T-helper 2 cell treated with Interferon-gamma antibody and Interleukin-4, amounts not matched to agents 100 ng/mL and 5 ng/mL, for 36 hours (primary cell): ENCODE data around the gene STT3B. TPM values are rescaled to one million over a fixed set of nuclear protein-coding genes. Genes with fewer than 3 reads are reported as not detected.
"Not testable (repeated sequence)": the region's sequence is repeated elsewhere in the genome, so short reads cannot be mapped to it uniquely, and the experiment has no call there.

ENCODE experiments used
- intact Hi-C: fragments of 100-400 bp; cut with micrococcal nuclease; formaldehyde crosslinking; loops from one replicate; pipeline ENCODE4 v1.15.1; 2023
- total RNA-seq: library from RNA; stranded (reverse); gene quantifications from 2 replicates; pipeline ENCODE4 v1.2.3, GENCODE V29; 2022

STT3B gene
- total RNA-seq, 1 donor from 2014 or later: 133 TPM

GRCh38 chr3:31589228-31589627 is 56.5 kb downstream of the STT3B start:
- intact Hi-C loops: loop anchor here (5.0 kb wide), 1 partner anchor 37 kb away; no protein-coding TSS in a partner anchor

- intact Hi-C loops: no loop called here
Observed at GRCh38 chr3:31590650-31591049, 57.9 kb downstream of the STT3B start.

DNA sequence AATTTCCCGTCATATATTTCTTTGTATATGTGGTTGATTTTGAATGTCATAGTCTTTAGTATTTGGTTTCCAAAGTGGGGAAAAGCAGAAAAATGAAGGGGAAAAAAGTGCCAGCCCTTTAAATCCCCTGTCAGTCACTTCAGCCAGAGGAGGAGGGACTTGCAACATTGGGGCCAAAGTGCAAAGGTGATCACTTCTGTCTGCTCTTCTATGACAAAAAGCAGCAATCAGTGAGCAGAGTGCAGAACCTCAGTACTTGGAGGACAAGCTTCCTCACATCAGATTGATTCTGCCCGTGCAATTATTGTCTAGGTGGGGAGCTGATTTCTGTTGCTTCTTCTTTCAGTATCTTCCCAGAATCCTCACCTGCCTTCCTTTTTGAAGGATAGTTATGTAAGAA is 60.0 kb downstream of the STT3B start:
- intact Hi-C loops: no loop called here

DNA sequence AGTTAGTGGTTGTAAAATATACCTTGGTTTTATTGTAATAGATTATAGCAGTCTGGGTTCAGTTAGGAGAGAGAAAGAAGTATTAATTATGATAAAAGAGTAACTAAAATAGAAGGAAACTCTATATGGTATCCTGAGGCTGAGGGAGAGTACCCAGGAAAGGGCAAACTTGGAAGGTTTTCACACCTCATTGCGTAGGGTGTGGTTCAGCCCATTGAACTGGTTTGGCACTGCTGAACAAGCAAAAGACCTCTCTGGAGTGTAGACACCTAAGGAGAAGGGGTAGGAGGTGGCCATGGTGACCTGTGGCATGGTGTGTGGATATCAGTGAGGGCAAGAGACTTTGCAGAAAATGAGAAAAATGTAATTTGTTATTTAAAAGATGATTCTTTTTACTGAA is 63.5 kb downstream of the STT3B start:
- intact Hi-C loops: no loop called here

- intact Hi-C loops: no loop called here
Observed at GRCh38 chr3:31600431-31600830, 67.7 kb downstream of the STT3B start.

DNA sequence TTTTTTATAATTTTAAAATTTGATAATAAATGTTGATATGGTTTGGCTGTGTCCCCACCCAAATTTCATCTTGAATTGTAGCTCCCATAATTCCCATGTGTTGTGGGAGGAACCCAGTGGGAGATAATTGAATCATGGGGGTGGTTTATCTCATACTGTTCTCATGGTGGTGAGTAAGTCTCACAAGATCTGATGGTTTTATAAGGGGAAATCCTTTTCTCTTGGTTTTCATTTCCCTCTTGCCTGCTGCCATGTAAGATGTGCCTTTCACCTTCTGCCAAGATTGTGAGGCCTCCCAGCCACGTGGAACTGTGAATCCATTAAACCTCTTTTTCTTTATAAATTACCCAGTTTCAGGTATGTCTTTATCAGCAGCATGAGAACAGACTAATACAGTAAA is 72.6 kb downstream of the STT3B start:
- intact Hi-C loops: not testable (repeated sequence)

- intact Hi-C loops: no loop called here
Observed at GRCh38 chr3:31606453-31606852, 73.7 kb downstream of the STT3B start.

GRCh38 chr3:31610700-31611275 is 78.1 kb downstream of the STT3B start:
- intact Hi-C loops: loop anchor here (5.0 kb wide), 1 partner anchor 157 kb away; no protein-coding TSS in a partner anchor

- intact Hi-C loops: loop anchor here (5.0 kb wide), 1 partner anchor 154 kb away; no protein-coding TSS in a partner anchor
Observed at GRCh38 chr3:31613177-31613576, 80.5 kb downstream of the STT3B start.

- intact Hi-C loops: loop anchor here (5.0 kb wide), 1 partner anchor 154 kb away; no protein-coding TSS in a partner anchor
Observed at GRCh38 chr3:31613654-31614053, 80.9 kb downstream of the STT3B start.

- intact Hi-C loops: loop anchor here (5.0 kb wide), 1 partner anchor 153 kb away; no protein-coding TSS in a partner anchor
Observed at GRCh38 chr3:31614162-31614921, 81.6 kb downstream of the STT3B start.

DNA sequence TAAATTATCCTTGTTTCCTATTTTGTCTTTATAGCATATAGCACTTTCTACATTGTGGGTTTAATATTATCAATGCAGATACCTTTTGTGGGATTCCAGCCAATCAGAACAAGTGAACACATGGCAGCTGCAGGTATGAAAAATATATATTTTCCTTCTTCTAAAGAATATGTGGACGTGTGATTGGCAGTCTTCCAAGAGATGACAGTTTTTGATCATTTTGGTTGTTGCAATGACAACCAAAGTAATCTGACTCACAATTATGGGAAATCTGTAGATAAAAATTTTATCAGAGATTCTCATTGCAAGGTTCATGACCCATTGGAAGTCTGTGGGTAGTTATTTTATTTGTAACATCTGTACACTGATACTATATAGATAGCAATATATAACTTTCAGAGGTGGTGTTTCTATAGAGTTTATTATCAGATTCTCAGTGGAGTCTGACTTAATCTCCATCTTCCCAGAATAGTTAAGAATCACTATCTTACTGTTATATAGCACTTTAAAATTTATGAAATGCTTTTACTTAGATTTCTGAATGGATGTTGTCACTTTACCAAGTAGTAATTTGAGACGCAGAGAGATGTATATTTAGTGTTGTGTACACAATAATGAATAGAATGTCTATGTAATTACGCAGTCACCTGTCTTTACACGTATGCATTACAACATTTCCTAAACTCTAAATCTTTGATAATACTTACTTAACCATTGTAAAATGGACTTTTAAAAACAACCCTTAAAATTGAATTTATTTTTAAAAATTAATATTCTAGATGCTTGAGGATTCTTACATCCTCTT is 82.5 kb downstream of the STT3B start:
- intact Hi-C loops: no loop called here

DNA sequence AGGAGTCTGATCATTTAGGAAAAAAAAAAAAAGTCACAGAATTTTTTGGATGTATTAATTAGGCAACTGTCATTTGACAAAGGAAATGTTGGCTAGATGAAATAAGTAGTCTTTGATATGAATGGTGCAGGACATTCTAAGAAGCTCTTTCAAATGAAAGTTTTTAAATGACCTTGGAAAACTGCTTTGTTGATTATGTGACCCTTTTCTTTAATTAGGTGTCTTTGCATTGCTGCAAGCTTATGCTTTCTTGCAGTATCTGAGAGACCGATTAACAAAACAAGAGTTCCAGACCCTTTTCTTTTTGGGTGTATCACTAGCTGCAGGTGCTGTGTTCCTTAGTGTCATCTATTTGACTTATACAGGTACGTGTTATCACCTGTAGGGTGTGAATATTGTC is 84.0 kb downstream of the STT3B start:
- intact Hi-C loops: no loop called here

GRCh38 chr3:31620656-31621055 is 87.9 kb downstream of the STT3B start:
- intact Hi-C loops: loop anchor here (5.0 kb wide), 1 partner anchor 88 kb away; the partner anchor contains the start of gene STT3B

- intact Hi-C loops: loop anchor here (5.0 kb wide), 1 partner anchor 89 kb away; the partner anchor contains the start of gene STT3B
Observed at GRCh38 chr3:31621314-31621713, 88.6 kb downstream of the STT3B start.

GRCh38 chr3:31622636-31623288 is 90.0 kb downstream of the STT3B start:
- intact Hi-C loops: loop anchor here (5.0 kb wide), 1 partner anchor 90 kb away; the partner anchor contains the start of gene STT3B

DNA sequence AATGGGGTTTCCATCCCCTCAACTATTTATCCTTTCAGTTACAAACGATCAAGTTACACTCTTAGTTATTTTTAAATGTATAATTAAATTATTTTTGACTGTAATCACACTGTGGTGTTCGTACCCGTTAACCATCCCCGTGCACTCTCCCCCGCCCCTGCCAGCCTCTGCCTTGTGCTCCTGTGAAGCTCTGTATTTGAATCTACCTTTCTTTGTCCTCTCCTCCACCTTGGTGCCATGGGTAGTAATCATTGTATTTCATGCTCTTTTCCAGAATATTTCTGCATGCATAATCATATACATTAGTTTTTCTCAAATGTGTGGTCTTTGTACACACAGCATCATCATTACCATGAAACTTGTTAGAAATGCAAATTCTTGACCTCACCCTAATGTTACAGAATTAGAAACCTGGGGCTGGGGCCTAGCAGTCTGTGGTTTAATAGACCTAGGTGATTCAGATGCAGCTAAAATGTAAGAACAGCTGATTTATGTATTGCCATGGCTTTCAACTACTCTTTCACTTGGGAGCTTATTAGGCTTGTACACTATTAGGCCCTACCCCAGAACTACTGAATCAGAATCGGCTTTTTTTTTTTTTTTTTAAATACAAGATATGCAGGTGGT is 91.5 kb downstream of the STT3B start:
- intact Hi-C loops: loop anchor here (5.0 kb wide), 1 partner anchor 92 kb away; the partner anchor contains the start of gene STT3B

DNA sequence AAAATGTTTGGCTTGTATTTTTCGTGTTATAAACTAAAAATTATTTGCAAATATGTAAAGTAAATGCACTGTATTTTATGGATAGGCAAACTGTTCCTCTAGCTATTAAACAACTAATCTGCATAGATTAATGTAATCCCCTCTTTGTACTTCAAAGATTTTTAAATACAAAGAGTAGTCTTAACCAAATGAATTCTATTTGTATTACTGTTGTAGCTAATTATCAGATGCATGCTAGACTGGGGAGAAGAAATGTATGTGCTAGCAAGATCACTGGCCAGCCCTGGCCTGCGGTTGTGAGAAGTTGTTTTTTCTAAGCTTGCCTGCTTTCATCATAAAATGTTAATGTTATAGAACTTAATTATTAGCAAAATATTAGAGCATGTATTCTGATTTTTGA is 92.6 kb downstream of the STT3B start:
- intact Hi-C loops: no loop called here

GRCh38 chr3:31629054-31629453 is 96.3 kb downstream of the STT3B start:
- intact Hi-C loops: no loop called here

- intact Hi-C loops: loop anchor here (10.0 kb wide), 1 partner anchor 420 kb away; no protein-coding TSS in a partner anchor
Observed at GRCh38 chr3:31634476-31634875, 101.8 kb downstream of the STT3B start.
